ENCODE measurements around the gene FMN1. TPM values are rescaled to one million over a fixed set of nuclear protein-coding genes. Genes with fewer than 3 reads are reported as not detected.

Gene FMN1
- total and polyA plus RNA-seq, 2 of the 8 experiments (the other 6 are each of a cell fraction or from before 2014, with no cell fraction given), result 0.27 to 3.7 TPM

DNA sequence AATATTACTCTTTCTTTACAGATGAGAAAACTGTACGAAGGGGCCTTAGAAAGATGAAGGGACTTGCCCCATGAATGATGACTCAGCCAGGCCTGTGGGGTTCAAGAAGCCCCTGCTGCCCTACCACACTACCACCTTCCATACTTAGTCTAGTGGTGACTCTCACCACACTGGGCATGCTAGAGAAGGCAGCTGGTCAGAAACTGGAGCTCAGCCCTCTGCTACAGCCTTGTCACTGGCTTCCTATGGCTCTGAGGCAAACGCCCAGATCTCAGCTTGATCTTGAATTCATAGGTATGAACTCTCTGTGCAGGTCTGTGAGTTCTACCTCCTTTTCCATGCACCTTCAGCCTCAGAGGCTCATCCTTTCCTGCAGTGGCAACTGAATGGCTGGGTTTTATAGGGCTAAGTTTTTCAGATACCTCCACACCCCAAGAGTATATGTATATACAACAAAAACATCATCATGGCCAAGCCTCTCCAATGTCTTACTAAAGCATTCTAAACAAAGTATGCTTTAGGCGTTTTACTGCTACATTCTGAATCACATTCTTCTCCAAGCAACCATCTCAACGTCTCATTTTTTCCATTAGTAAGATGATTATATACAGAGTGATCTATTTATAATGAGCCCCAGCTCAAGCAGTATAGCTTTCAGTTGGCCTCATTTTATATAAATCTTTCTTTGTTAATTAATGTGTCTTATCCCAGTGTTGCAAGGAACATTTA is 242.6 kb downstream of the FMN1 start:
- H2BK120ac ChIP-seq (replicated peaks; ENCODE audit: low read depth, low read length), result no peak overlapping the region
- H4K8ac ChIP-seq (ENCODE audit: extremely low read depth, insufficient read depth, low read length), result no peak overlapping the region
- H3K79me1 ChIP-seq (ENCODE audit: low read depth, low read length), result no peaks in the 10 kb centered on the region
- no peak overlapping the region; a peak in 1 of 4 replicates for H3K4me2 ChIP-seq (ENCODE audit: insufficient read depth in 1 of 2, low read depth in 2 of 2, low read length in 2 of 2)
- no peak overlapping the region for H3K4ac ChIP-seq (replicated peaks; ENCODE audit: insufficient read length, low read depth, low read length)
- no peak overlapping the region for H4K5ac ChIP-seq (ENCODE audit: insufficient read length, low read depth, low read length)
- peak overlapping the region; percentile 43; the same call in 1 of the 2 replicates for H2BK20ac ChIP-seq (ENCODE audit: low read length)
- H3K23me2 ChIP-seq (ENCODE audit: low read depth, low read length), result peaks cover 2% of the 10 kb centered on the region; the same call in 1 of the 2 replicates
- ChIA-PET CTCF (ENCODE audit: partially characterized antibody) (interaction anchor here (0.8 to 7.3 kb wide), 9 partner anchors 9 to 302 kb away, joined by 3 to 57 read pairs (median 4); no protein-coding TSS in a partner anchor), POLR2A (ENCODE audit: partially characterized antibody) (no interaction called here)
- 85% methylated on average over 4 of the region's 4 CpGs; no CpG with 5 or more reads in 1 of the 2 experiments for WGBS, 2 experiments (ENCODE audit: extremely low coverage in 1 of 2, insufficient coverage in 1 of 2, insufficient read length in 1 of 2, insufficient replicate concordance in 2 of 2, low coverage in 1 of 2, low lambda C conversion rate in 2 of 2, missing lambda C conversion rate in 1 of 2)
- H3K4me3 ChIP-seq (ENCODE audit: extremely low read depth in 1 of 4, insufficient read depth in 2 of 4, low read depth in 3 of 4, low read length in 4 of 4), result no peak overlapping the region
- peaks cover 7 to 17% (median 14%) of the 10 kb centered on the region in 4 experiments; a peak in 6 of 7 replicates for H3K4me1 ChIP-seq (replicated peaks in 1 of 4; ENCODE audit: control insufficient read depth in 3 of 4, insufficient read depth in 4 of 4, low read length in 3 of 4)
- no peaks in the 10 kb centered on the region for H3K79me2 ChIP-seq (ENCODE audit: control insufficient read depth in 1 of 2, insufficient read depth in 2 of 2, low read length in 2 of 2)
- no peaks in the 10 kb centered on the region for H3K9me3 ChIP-seq (ENCODE audit: insufficient read depth in 2 of 2, low read depth in 1 of 2, low read length in 1 of 2)
- H2AFZ ChIP-seq (ENCODE audit: low read length), result no peak overlapping the region
- no peak overlapping the region for H2BK12ac ChIP-seq (ENCODE audit: low read depth, low read length)
- H3K18ac ChIP-seq (ENCODE audit: extremely low read depth, low read length), result peak overlapping the region; percentile 20; the same call in 1 of the 2 replicates
- no peaks in the 10 kb centered on the region for H3K27me3 ChIP-seq (replicated peaks in 1 of 4; ENCODE audit: control insufficient read depth in 3 of 4, extremely low read depth in 1 of 4, insufficient read depth in 3 of 4, low read length in 3 of 4)
- peak overlapping the region; percentile 16; the same call in 1 of the 2 replicates for H2BK5ac ChIP-seq (ENCODE audit: low read depth, low read length)
- no peak overlapping the region for H3K9ac ChIP-seq (replicated peaks in 1 of 4; ENCODE audit: extremely low read depth in 1 of 4, low read depth in 3 of 4, low read length in 3 of 4)
- no peak overlapping the region for H3K56ac ChIP-seq (replicated peaks; ENCODE audit: insufficient read length, low read depth, low read length)
- no peak overlapping the region for H3K23ac ChIP-seq (ENCODE audit: insufficient read length)
- H2BK15ac ChIP-seq (ENCODE audit: low read length), result no peak overlapping the region; the same call in 1 of the 2 replicates
- DNase-seq (ENCODE audit: low read depth in 1 of 2, low spot score in 2 of 2) (no peak), FAIRE-seq (no peak)
- no peak overlapping the region for H4K91ac ChIP-seq (replicated peaks; ENCODE audit: insufficient read length, low read length)
- H3K27ac ChIP-seq (ENCODE audit: low read depth, low read length), result no peak overlapping the region
- no peak overlapping the region for H2AK5ac ChIP-seq (ENCODE audit: low read depth, low read length)
- no peaks in the 10 kb centered on the region for H3K36me3 ChIP-seq (ENCODE audit: control insufficient read depth in 2 of 4, insufficient read depth in 4 of 4, low read length in 3 of 4)
- no peaks in the 10 kb centered on the region for H4K20me1 ChIP-seq (replicated peaks in 1 of 2; ENCODE audit: control insufficient read depth in 1 of 2, insufficient read depth in 2 of 2, low read length in 2 of 2)
- no peak overlapping the region for H3K14ac ChIP-seq (ENCODE audit: insufficient read length)
- TF ChIP-seq, protein P1, sequence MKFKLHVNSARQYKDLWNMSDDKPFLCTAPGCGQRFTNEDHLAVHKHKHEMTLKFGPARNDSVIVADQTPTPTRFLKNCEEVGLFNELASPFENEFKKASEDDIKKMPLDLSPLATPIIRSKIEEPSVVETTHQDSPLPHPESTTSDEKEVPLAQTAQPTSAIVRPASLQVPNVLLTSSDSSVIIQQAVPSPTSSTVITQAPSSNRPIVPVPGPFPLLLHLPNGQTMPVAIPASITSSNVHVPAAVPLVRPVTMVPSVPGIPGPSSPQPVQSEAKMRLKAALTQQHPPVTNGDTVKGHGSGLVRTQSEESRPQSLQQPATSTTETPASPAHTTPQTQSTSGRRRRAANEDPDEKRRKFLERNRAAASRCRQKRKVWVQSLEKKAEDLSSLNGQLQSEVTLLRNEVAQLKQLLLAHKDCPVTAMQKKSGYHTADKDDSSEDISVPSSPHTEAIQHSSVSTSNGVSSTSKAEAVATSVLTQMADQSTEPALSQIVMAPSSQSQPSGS (IDR thresholded peaks at IDR 0.05; ENCODE audit: low read length), result no peak
- TF ChIP-seq GABPA (IDR thresholded peaks at IDR 0.05; ENCODE audit: borderline replicate concordance, insufficient read depth, low read length) (no peak), KDM4A (IDR thresholded peaks at IDR 0.05; ENCODE audit: low read depth, low read length, severe bottlenecking) (no peak), ZNF274 (IDR thresholded peaks at IDR 0.05; ENCODE audit: borderline replicate concordance, extremely low read depth, low read length) (no peak), CTBP2 (IDR thresholded peaks at IDR 0.05; ENCODE audit: borderline replicate concordance, insufficient read depth, insufficient read length, low read length) (no peak), TCF12 (IDR thresholded peaks at IDR 0.05; ENCODE audit: low read depth, low read length) (no peak)
- TF ChIP-seq, protein P2, sequence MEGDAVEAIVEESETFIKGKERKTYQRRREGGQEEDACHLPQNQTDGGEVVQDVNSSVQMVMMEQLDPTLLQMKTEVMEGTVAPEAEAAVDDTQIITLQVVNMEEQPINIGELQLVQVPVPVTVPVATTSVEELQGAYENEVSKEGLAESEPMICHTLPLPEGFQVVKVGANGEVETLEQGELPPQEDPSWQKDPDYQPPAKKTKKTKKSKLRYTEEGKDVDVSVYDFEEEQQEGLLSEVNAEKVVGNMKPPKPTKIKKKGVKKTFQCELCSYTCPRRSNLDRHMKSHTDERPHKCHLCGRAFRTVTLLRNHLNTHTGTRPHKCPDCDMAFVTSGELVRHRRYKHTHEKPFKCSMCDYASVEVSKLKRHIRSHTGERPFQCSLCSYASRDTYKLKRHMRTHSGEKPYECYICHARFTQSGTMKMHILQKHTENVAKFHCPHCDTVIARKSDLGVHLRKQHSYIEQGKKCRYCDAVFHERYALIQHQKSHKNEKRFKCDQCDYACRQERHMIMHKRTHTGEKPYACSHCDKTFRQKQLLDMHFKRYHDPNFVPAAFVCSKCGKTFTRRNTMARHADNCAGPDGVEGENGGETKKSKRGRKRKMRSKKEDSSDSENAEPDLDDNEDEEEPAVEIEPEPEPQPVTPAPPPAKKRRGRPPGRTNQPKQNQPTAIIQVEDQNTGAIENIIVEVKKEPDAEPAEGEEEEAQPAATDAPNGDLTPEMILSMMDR (IDR thresholded peaks at IDR 0.05; ENCODE audit: control extremely low read depth in 1 of 3, insufficient read depth in 1 of 3, low read depth in 1 of 3, low read length in 3 of 3), result no peak
